ENCODE results near the gene CPPED1.
A peak's percentile ranks its signal among the peaks of the same experiment; 100 is the strongest.

DNA sequence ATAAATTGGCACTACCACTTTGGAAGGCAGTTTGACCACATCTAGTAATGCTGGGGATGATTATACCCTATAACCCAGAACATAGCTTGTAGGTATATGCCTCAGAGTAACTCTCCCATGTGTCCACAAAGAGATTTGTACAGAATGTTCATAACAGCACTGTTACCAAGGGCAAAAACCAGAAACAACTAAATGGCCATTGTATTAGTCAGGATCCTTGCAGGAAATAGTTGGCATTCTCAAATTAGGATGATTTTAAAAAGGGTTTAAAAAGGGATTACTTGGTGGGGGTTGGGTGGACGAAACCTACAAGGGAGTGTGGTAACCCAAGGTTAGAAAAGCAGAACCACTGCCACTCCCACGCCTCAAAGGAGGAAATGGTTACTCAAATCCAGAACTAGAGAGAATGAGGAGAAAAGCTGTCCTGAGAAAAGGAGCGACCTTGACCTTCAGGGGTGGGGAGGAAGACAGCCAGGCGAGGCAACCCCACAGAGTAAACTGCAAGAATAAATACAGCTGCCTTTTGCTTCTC is 2.1 kb downstream of the CPPED1 start:
- TF ChIP-seq, protein P1, sequence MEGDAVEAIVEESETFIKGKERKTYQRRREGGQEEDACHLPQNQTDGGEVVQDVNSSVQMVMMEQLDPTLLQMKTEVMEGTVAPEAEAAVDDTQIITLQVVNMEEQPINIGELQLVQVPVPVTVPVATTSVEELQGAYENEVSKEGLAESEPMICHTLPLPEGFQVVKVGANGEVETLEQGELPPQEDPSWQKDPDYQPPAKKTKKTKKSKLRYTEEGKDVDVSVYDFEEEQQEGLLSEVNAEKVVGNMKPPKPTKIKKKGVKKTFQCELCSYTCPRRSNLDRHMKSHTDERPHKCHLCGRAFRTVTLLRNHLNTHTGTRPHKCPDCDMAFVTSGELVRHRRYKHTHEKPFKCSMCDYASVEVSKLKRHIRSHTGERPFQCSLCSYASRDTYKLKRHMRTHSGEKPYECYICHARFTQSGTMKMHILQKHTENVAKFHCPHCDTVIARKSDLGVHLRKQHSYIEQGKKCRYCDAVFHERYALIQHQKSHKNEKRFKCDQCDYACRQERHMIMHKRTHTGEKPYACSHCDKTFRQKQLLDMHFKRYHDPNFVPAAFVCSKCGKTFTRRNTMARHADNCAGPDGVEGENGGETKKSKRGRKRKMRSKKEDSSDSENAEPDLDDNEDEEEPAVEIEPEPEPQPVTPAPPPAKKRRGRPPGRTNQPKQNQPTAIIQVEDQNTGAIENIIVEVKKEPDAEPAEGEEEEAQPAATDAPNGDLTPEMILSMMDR (IDR thresholded peaks at IDR 0.05): no peak
- TF ChIP-seq POLR2AphosphoS5 (IDR thresholded peaks at IDR 0.05) (peak in 1 of 2 donors; percentile 20), POLR2A (IDR thresholded peaks at IDR 0.05; ENCODE audit: low read depth) (no peak), EP300 (IDR thresholded peaks at IDR 0.05) (no peak)
